A549 treated with AZD9567 at 1 μM for 4 hours (cell line): ENCODE data around the gene ZSCAN12. TPM values are rescaled to one million over a fixed set of nuclear protein-coding genes. Genes with fewer than 3 reads are reported as not detected.

Experiments used
- total RNA-seq: library from RNA; stranded (reverse); fragments of 200-300 nt; extraction: Qiagen RNA extraction; gene quantifications from 5 replicates; pipeline ENCODE4 v1.2.3, GENCODE V29; 2022; ENCODE audit not compliant: insufficient read depth

ZSCAN12 gene
- 1.2 to 1.8 TPM (median 1.7 TPM) in 5 replicates for total RNA-seq

DNA sequence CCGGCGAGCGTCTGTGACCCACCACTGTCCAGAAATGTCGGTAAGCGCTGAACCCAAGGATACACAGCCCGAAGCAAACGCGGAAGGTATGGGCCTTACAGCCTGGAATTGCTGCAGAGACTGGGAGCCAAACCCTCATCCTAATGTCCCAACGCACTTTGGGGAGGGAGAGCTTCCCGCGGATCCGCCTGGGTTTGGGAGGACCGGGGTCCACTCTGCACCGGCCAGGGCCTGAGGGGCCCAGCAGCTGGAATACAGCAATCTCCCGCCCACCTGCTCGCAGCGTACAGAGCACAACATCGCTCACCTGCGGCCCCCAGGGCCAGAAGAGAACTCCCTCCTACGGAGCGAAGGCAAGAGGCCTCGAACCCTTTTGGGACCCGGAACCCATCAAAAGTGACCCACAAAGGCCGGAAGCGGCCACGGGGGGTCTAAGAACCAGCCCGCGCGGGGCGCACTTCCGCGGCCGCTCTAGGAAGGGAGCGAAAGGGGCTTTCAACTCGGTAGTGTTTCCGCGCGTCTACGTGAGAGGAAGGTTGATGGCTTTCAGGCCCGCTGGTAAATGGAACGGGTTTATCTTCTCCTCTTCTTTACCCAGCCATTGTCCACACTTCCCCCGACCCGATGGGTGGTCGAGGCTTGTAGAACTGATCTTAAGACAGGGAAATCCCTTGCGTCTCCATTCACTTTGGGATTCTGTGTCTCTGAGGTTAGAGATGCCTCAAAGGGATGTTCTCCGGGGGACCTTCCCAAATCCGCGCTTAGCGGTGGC lies at the start of gene ZSCAN12:
ZSCAN12 (minus strand) TSS at position 398 of the 772 bp plus-strand sequence. CDS start 1,342 bp downstream, outside the sequence.

DNA sequence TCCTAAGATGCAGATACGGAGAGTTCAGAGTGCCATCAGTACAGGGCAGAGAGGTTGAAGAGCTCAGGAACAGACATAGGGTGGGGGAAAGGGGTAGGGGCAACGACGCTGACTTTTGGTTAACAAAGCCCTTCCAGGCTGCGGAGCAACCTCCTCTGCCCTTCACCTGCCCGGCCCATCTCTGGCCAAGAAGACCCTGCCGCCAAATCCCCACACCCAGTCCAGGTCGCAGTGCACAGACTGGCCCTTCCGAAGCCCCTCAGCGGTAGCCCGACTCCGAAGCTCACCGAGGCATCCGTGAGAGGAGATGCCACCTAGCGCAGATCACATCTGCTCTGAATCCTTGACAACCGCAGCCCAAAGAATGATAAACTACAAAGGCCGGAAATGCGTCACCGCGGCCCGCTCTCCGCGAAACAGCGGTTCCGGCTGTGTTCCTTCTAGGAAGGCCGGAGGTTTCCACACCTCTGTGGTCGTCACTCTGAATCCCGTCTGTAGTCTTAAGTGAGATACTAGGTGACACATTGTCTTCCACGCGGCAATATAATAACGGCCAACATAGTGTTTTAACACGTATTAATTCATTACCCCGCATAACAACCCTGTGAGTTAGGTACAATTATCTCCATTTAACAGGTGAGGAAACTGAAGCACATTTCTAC lies 43.7 kb upstream of the ZSCAN12 start, which contains the start of gene ZSCAN23:
ZSCAN23 (minus strand) TSS at position 380 of the 662 bp plus-strand sequence. CDS start 7,225 bp downstream, outside the sequence.

DNA sequence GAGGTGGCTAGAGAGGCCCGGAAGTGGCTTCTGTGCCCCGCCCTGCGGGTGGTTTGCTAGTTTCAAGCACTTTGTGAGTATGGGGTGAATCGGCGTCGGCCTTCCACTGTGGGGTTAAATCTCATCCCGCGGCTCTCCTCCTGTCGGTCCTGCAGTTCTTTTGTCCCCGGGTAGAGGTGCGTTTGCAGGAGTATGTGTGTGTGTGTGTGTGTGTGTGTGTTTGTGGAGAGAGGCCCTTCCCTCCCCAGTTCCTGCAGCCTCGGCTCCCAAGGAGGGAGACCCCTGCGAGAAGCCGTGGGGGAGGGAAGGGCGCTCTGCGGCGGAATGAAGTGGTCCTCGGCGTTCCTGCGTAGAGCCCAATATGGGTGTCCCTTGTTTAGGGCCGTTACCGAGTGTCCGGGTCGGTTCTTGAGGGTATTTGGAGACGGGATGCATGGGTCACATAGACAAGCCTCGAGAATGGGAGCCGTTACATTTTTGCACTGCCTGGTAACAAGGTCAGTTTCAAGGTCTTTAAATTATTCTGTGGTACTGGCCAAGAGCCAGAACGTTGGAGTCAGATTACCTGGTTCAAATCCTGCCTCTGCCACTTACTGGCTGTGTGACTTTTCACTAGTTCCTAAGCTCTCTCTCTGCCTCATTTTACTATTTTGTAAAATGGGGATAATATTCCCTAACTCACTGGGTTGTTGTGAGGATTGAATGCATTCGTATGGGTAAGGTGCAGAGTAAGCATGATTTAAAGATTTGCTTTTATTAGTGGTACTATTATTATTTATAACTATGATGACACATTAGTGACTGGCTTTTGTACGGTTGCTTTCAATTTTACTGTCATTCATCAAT lies 49.4 kb downstream of the ZSCAN12 start, which contains the start of gene ZKSCAN3:
ZKSCAN3 (plus strand) TSS at position 56 of the 846 bp plus-strand sequence. CDS start 9,640 bp downstream, outside the sequence.

DNA sequence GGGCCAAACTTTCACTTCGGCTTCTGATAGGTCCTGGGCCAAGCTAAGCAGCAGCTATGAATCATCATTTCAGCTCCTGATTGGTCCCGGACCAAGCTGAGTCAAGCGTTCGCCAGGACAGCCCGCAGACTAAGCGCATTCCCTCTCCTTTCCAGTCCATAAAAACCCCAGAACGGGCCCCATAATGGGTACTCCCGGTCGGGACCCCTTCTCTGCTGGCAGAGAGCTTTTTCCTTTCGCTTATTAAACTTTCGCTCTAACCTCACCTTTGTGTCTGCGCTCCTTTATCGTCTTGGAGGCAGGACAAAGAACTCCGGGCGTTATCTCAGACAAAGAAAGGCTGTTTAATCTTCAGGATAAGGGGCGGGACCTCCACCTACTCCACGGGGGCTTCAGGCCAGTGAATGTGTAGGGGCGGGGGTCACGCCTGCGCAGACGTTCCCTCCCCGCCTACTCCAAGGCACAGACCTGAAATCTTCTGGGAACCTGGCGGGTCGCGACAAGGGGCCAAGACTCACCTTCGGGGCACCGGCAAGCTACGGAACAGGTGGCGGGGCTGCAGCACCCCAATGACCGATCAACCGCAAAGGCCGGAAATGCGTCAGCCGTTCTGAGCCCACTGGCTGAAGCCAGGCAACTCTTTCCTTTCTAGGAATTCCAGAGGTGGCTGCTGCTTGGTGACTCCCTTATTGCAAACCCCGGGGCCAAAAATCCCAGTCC lies 63.8 kb downstream of the ZSCAN12 start, which contains the start of gene ZSCAN31:
ZSCAN31 (minus strand) TSS at position 585 of the 720 bp plus-strand sequence. CDS start 6,465 bp downstream, outside the sequence.

Other genes with a start within 250 kb of the ZSCAN12 start
- 5.7 to 11.4 TPM (median 7.5 TPM) in 5 replicates for gene ZSCAN9, start 174.5 kb downstream of the ZSCAN12 start, total RNA-seq
- gene ZKSCAN4, start 147.5 kb downstream of the ZSCAN12 start, total RNA-seq = 2.3 to 3.6 TPM (median 2.4 TPM) in 5 replicates
- gene NKAPL, start 140.4 kb downstream of the ZSCAN12 start, total RNA-seq = not detected in 5 replicates
- gene ZSCAN26, start 132.6 kb downstream of the ZSCAN12 start, total RNA-seq = 4.2 to 13.2 TPM (median 4.8 TPM) in 5 replicates
- gene PGBD1, start 118.2 kb downstream of the ZSCAN12 start, total RNA-seq = 4.5 to 6.3 TPM (median 5.6 TPM) in 5 replicates
- 1.4 to 2.0 TPM (median 1.7 TPM) in 4 of 5 replicates, not detected in the other for gene ZSCAN31, start 63.6 kb downstream of the ZSCAN12 start, total RNA-seq
- 1.5 to 3.3 TPM (median 1.6 TPM) in 5 replicates for gene ZKSCAN3, start 49.8 kb downstream of the ZSCAN12 start, total RNA-seq
- not detected in 5 replicates for gene ZSCAN23, start 43.7 kb upstream of the ZSCAN12 start, total RNA-seq
- gene GPX6, start 116.0 kb upstream of the ZSCAN12 start, total RNA-seq = not detected in 5 replicates
- gene GPX5, start 126.1 kb upstream of the ZSCAN12 start, total RNA-seq = not detected in 5 replicates